Measurements from ENCODE around the gene MECP2. TPM values are rescaled to one million over a fixed set of nuclear protein-coding genes. Genes with fewer than 3 reads are reported as not detected.

The MECP2 gene
- total and polyA plus RNA-seq, 2 of the 13 experiments (the other 11 are each of a cell fraction or from before 2014, with no cell fraction given): 7.9 to 18.1 TPM

DNA sequence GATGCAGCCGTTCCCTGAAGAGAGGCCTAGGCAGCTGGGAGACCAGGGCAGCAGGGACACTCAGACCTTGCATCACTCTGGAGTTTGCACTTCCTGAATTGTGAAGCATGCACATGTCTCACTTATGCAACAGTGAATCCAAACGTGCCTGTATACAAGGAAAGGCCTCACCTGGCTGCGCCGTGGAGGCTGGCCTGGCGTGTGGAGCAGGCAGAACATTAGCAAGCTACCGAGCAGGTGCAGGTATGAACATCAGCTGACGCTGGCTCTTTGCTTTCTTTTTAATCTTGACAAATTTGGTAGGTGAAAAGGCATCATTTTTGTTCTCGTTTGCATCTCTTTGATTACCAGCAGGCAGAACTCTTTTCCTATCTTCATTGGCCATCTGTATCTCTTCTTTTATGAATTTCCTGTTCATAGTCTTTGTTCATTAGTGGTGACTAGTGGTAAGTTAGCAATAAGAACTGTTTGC lies 40.7 kb downstream of the MECP2 start (continued):
- peak; percentile 81; the same call in 1 of the 2 replicates for TF ChIP-seq KAT7 (CRISPR knock-in tag; IDR thresholded peaks at IDR 0.05; ENCODE audit: borderline replicate concordance)
- no peak for TF ChIP-seq SRSF4 (IDR thresholded peaks at IDR 0.05; ENCODE audit: low read depth, low read length, poor library complexity, severe bottlenecking)
- TF ChIP-seq ZNF350 (CRISPR knock-in tag; IDR thresholded peaks at IDR 0.05; ENCODE audit: borderline replicate concordance, low read depth): peak; percentile 64; the same call in 1 of the 2 replicates
- TF ChIP-seq, protein P1, sequence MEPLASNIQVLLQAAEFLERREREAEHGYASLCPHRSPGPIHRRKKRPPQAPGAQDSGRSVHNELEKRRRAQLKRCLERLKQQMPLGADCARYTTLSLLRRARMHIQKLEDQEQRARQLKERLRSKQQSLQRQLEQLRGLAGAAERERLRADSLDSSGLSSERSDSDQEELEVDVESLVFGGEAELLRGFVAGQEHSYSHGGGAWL (CRISPR knock-in tag; IDR thresholded peaks at IDR 0.05): no peak
- TF ChIP-seq ZNF337 (CRISPR knock-in tag; IDR thresholded peaks at IDR 0.05; ENCODE audit: borderline replicate concordance, low read depth): peak; percentile 61; the same call in 1 of the 2 replicates
- peak; percentile 29; the same call in 1 of the 2 replicates for TF ChIP-seq ZNF629 (CRISPR knock-in tag; conservative IDR thresholded peaks at IDR 0.05)
- TF ChIP-seq SRSF9 (IDR thresholded peaks at IDR 0.05; ENCODE audit: borderline replicate concordance, insufficient read depth, low read depth, low read length, poor library complexity, severe bottlenecking): no peak
- TF ChIP-seq, protein P2, sequence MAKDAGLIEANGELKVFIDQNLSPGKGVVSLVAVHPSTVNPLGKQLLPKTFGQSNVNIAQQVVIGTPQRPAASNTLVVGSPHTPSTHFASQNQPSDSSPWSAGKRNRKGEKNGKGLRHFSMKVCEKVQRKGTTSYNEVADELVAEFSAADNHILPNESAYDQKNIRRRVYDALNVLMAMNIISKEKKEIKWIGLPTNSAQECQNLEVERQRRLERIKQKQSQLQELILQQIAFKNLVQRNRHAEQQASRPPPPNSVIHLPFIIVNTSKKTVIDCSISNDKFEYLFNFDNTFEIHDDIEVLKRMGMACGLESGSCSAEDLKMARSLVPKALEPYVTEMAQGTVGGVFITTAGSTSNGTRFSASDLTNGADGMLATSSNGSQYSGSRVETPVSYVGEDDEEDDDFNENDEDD (CRISPR knock-in tag; IDR thresholded peaks at IDR 0.05; ENCODE audit: borderline replicate concordance): peak; percentile 78; the same call in 1 of the 2 replicates
- TF ChIP-seq ZNF878 (CRISPR knock-in tag; IDR thresholded peaks at IDR 0.05): 0 out of 2 replicates have a peak, but pooled peaks have one; percentile 47
- TF ChIP-seq HNF4G (IDR thresholded peaks at IDR 0.05; ENCODE audit: borderline replicate concordance, low read depth, low read length): peak; percentile 82
- peak; percentile 84 for TF ChIP-seq HNF4G (CRISPR knock-in tag; IDR thresholded peaks at IDR 0.05; ENCODE audit: borderline replicate concordance, low read depth)
- TF ChIP-seq FOXO1 (CRISPR knock-in tag; IDR thresholded peaks at IDR 0.05): peak; percentile 80
- TF ChIP-seq ZNF24 (IDR thresholded peaks at IDR 0.05): no peak
- peak; percentile 64 for TF ChIP-seq GATAD1 (CRISPR knock-in tag; IDR thresholded peaks at IDR 0.05)
- peak; percentile 54 for TF ChIP-seq PHF8 (CRISPR knock-in tag; IDR thresholded peaks at IDR 0.05)
- TF ChIP-seq ZEB1 (IDR thresholded peaks at IDR 0.05; ENCODE audit: insufficient replicate concordance, low read depth): peak; percentile 87
- TF ChIP-seq HDAC2 (CRISPR knock-in tag; IDR thresholded peaks at IDR 0.05): peak; percentile 91
- TF ChIP-seq, protein P3, sequence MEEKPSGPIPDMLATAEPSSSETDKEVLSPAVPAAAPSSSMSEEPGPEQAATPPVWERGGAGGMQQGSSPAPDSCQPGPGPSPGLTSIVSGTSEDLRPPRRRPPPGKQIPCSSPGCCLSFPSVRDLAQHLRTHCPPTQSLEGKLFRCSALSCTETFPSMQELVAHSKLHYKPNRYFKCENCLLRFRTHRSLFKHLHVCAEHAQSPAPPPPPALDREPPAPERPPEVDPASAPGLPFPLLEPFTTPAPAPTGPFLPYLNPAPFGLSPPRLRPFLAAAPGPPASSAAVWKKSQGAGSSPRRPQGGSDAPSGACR (CRISPR knock-in tag; IDR thresholded peaks at IDR 0.05): peak; percentile 80; the same call in 1 of the 2 replicates
- TF ChIP-seq MZF1 (CRISPR knock-in tag; IDR thresholded peaks at IDR 0.05; ENCODE audit: borderline replicate concordance): no peak
- TF ChIP-seq, protein P4, sequence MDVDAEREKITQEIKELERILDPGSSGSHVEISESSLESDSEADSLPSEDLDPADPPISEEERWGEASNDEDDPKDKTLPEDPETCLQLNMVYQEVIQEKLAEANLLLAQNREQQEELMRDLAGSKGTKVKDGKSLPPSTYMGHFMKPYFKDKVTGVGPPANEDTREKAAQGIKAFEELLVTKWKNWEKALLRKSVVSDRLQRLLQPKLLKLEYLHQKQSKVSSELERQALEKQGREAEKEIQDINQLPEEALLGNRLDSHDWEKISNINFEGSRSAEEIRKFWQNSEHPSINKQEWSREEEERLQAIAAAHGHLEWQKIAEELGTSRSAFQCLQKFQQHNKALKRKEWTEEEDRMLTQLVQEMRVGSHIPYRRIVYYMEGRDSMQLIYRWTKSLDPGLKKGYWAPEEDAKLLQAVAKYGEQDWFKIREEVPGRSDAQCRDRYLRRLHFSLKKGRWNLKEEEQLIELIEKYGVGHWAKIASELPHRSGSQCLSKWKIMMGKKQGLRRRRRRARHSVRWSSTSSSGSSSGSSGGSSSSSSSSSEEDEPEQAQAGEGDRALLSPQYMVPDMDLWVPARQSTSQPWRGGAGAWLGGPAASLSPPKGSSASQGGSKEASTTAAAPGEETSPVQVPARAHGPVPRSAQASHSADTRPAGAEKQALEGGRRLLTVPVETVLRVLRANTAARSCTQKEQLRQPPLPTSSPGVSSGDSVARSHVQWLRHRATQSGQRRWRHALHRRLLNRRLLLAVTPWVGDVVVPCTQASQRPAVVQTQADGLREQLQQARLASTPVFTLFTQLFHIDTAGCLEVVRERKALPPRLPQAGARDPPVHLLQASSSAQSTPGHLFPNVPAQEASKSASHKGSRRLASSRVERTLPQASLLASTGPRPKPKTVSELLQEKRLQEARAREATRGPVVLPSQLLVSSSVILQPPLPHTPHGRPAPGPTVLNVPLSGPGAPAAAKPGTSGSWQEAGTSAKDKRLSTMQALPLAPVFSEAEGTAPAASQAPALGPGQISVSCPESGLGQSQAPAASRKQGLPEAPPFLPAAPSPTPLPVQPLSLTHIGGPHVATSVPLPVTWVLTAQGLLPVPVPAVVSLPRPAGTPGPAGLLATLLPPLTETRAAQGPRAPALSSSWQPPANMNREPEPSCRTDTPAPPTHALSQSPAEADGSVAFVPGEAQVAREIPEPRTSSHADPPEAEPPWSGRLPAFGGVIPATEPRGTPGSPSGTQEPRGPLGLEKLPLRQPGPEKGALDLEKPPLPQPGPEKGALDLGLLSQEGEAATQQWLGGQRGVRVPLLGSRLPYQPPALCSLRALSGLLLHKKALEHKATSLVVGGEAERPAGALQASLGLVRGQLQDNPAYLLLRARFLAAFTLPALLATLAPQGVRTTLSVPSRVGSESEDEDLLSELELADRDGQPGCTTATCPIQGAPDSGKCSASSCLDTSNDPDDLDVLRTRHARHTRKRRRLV (CRISPR knock-in tag; IDR thresholded peaks at IDR 0.05): no peak
- no peak for TF ChIP-seq ZNF766 (CRISPR knock-in tag; IDR thresholded peaks at IDR 0.05; ENCODE audit: borderline replicate concordance)
- no peak for TF ChIP-seq RARG (CRISPR knock-in tag; IDR thresholded peaks at IDR 0.05; ENCODE audit: low read depth)
